CD4-positive, alpha-beta T cell treated with Interleukin-4 for 4 hours (primary cell): ENCODE measurements around the gene SIPA1L2.
"Not testable (repeated sequence)": the region's sequence is repeated elsewhere in the genome, so short reads cannot be mapped to it uniquely, and the experiment has no call there.

ENCODE experiments used
- DNase-seq: peaks from one replicate; pipeline ENCODE4 v3.0.0-alpha.2; 2020

The SIPA1L2 gene

GRCh38 chr1:232612836-232613235 is 17.1 kb downstream of the SIPA1L2 start:
- not testable (repeated sequence) for DNase-seq

DNA sequence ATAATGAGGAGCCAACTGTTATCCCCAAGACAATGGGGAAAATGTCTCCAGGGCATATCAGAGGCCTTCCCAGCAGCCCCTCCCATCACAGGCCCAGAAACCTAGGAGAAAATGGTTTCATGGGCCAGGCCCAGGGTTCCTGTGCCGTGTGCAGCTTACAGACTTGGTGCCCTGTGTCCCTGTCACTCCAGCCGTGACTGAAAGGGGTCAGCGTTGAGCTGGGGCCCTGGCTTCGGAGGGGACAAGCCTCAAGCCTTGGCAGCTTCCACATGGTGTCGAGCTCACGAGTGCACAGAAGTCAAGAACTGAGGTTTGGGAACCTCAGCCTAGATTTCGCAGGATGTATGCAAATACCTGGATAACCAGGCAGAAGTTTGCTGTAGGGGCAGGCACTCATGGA is 18.1 kb downstream of the SIPA1L2 start:
- no peak for DNase-seq

DNA sequence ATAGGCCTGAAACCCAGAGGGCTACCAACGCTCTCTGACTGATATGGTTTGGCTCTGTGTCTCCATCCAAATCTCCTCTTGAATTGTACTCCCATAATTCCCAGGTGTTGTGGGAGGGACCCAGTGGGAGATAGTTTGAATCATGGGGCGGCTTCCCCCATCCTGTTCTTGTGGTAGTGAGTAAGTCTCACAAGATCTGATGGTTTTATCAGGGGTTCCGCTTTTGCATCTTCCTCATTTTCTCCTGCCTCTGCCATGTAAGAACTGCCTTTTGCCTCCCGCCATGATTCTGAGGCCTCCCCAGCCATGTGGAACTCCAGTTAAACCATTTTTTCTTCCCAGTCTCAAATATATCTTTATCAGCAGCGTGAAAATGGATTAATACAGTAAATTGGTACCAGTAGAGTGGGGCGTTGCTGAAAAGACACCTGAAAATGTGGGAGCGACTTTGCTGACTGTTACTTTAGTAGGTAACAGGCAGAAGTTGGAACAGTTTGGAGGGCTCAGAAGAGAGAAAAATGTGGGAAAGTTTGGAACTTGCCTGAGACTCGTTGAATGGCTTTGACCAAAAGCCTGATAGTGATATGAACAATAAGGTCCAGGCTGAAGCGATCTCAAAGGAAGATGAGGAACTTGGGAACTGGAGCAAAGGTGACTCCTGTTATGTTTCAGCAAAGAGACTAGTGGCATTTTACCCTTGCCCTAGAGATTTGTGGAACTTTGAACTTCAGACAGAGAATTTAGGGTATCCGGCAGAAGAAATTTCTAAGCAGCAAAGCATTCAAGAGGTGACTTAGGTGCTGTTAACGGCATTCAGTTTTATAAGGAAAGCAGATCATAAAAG is 18.8 kb downstream of the SIPA1L2 start:
- not testable (repeated sequence) for DNase-seq

GRCh38 chr1:232610192-232610901 is 19.6 kb downstream of the SIPA1L2 start:
- no peak for DNase-seq

GRCh38 chr1:232608427-232608826 is 21.5 kb downstream of the SIPA1L2 start:
- DNase-seq: no peak

GRCh38 chr1:232602622-232603021 is 27.3 kb downstream of the SIPA1L2 start:
- no peak for DNase-seq

DNA sequence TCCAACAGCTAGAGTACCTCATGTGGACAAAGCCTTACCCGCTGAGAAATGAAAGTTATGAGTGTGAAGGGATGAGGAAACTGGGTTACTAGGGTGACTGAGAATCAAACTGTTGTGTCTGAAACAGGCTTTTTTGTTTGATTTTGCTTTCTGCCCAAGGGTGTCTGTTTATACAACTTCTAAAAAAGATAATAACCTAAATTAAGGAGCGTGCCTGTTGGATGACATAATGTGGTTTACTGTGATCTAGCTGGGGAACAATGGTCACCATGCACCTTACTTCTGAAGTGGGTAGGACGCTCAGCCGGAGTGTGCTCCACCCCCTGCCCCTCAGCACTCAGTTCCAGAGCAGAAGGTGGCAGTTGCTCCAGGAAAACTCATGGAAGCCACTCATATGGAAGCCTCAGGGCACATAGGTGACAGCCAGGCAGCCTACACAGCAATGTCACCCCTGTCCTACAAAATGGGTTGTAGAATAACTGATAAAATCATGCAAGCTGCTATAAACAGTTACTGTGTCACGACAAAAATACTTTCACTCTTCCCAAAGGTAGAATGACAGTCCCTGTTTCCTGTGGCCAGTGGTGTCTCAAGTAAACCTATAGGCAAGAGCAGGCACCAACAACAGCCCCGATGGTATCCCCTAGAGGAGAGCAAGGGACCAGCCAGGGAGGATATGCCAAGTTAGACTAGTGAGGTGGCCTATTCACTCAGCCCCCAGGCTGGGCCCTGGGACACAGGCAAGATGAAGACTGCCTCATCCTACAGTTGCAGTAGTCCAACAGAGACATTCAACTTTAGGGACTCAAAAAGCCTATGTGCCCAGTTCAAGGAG is 29.3 kb downstream of the SIPA1L2 start:
- DNase-seq: peak; percentile 41

DNA sequence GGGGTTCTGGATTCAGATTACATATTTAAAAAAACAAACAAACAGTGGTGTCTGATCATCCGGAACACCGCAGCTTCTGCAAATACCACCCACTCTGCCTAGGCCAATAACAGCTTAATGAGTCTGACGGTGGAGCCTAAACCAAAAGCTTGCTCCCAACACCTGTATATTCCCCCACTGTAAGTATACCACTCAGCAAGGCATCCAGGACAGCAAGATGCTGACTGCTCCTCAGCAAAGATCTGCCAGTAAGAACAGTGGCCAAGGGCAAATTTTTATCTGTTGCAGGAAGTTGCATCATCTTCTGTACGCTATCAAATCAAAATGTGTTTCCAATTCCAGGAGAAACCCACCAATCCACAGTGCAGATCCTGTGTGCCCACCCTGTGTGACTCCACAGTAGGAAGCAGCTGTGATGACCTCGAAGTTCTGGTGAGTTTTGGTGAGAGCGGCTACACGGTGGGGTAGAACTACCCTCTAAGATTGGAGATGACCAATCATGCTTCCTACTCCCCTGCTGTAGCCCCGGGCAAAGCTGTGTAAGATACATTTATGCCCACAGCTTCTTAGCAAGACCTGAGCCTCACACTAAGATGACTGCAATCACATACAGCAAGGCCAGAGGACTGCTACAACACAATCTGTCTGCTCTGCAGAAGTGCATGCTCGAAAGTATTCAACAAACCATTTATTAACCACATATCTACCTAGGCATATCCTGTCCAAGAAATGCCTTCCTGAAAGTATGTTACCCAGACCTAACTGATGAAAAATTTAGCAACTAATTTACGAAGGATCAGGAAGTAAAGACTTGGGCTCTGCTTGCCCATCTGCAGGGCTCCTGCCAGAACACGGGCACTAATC is 30.5 kb downstream of the SIPA1L2 start:
- no peak for DNase-seq

GRCh38 chr1:232598837-232599177 is 31.1 kb downstream of the SIPA1L2 start:
- no peak for DNase-seq

GRCh38 chr1:232598133-232598532 is 31.8 kb downstream of the SIPA1L2 start:
- no peak for DNase-seq

DNA sequence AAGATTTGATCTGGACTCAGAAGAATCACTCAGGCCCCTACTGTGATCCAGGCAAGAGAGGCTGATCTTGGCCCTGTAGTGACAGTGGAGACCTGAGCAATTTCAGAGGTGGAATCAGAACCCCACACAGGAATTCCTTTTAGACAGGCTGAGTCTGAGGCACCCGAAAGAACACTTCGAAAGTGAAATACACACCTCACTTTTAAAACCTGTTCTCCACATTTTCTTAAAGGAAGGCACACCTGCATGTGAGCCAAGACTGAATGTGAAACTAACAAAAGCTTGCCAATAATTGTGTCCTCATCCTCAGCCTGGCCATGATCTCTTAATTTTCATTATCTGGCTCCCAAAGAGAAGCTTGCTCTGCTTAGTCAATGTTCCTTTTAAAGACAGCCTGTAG is 32.2 kb downstream of the SIPA1L2 start:
- no peak for DNase-seq

DNA sequence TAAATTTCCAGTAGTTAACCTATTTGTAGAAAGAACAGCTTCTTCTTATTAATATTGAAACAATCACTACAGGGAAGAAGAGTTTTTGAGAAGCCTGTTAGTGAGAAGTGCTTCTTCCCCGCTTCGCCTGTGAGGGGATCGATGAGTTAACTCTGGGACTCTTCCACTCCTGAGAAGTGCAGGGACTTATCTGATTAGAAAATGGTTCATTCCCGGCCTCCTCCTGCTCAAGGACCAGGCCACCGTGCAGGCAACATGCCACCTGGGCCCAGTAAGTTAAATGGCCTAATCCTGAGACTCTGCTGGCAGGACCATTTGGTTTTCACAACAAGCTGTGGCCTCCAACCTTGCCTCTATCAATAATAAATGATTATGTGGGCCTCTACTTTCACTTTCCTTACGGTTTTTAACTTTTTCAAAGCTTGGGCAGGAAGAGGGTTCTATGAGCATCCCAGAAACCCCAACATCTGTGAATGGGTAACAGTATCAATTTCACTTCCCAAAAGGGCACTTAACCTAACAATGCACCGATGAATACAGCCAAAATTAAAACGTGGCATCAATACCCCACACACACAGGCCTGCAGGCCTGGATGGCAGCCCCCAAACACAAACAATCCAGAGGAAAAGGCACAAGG is 33.1 kb downstream of the SIPA1L2 start:
- DNase-seq: no peak

DNA sequence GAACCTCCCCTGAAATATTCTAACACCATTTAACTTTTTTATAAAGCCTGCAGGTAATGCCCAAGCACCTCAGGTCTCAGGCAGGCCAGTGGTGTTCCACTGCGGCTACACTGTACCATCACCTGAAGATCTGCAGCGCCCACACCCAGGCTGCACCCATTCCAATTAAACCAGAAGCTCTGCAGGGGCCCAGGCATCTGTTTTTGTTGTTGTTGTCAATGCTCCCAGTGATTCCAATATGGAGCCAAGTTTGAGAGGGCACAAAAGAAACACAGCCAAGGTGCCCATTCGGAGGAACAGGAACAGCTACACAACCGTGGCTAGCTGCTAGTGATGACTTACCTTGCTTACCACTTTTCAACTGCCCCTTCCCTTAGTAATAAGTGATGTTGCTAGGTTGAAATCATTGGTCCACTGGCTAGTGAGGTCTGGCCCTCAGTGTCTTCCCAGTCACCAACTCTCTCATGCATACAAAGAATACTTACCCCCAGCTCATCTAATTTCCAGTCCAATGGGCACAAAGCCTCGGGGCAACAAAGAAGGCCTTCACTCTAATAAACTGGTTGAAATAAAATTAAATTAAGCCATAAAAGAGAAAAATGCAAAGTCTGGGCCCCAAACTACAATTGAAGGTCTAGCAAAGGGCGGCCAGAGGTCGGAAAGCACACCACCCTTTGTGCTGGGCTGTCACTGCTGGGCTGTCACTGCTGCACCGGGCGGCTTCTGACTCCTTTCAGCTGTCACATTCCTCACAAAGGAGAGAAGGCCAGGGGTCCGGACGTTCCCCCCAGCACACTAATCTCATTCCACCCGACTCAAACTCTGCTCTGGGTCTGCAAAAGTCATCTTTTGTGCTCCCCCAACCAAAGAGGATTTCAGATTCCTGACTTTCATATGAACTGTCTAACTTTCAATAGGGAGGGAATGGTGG is 34.9 kb downstream of the SIPA1L2 start:
- no peak for DNase-seq

DNA sequence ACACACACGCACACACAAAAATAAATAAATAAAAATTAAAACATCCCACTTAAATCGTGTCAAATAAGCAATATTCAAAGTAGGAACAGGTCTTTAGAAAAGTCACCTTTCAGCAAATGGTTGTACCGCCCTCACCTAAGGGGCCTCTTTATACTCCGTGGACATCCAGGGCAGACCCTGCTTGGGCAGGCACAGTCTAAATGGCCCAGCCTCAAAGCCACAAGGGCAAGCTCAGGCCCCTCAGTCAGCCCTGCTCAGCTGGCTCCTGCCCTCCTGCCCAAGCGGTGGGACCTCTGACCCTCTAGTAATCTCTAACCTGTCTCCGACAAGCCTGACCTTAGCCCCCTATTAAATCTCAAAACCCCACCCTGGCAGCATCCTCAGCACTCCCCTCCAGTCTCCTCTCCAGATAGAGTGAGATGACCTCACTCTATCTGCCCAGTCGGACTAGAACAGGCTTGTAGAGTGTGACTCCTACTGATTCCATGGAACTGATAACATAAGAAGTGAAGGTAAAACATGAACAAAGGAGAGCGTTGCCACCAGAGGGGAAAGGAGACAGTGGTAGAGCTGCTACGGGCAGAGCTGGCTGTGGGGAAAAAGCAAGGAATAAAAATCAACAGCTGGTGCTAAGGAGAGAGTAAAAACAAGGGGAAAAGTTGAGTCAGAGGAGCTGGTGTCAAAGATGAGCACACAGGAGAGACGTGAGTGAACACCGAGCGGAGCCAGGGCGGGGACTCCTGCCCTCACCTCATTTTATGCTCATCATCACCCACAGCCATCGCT is 36.0 kb downstream of the SIPA1L2 start:
- no peak for DNase-seq

GRCh38 chr1:232591344-232591743 is 38.6 kb downstream of the SIPA1L2 start:
- no peak for DNase-seq

DNA sequence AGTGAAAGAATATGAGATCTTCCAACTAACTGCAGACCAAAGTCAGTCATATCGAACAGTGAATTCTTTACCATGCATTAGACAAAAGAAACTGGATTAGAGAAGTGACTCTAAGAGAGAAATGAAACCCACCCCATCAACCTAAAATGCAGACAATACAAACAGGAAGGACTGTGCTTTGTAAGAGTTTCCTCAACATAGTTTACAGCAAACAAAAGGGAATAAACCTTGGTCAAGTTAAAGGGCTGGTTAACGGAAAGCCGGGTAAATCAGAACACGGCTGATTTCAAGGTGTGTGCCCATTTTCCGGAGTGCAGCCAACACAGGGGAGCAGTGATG is 39.2 kb downstream of the SIPA1L2 start:
- DNase-seq: no peak

- DNase-seq: no peak
These were observed 39.9 kb downstream of the SIPA1L2 start for GRCh38 chr1:232589812-232590743.

DNA sequence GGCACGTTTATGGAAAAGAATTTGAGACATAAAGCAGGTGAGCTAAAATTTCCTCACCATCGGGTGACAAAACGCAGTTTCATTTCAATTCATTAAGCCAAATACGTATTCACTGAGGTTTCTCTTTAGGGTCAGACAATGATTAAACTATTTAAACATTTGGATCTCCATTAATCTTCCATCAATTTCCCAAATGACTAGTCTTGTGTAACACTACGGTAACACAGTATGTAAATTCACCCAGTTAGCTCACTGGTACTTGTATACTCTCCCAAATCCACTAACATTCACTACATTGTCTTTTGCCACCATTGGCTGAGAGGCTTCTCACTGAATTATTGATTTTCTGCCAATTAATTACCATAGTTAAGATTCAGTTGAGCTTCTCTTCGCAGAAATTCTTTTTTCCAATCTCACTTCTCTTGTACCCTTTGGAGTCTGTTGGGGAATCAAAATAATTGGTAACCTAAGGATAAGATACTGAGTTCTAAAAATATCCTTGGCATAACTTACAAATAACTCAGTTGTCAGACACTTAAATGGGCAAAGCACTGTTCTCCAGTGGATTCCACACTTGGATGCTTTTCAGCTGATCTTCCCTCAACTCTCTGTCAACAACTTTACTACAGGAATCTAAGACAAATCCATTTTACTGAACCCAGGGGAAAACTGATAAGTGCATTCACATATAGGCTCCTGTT is 40.7 kb downstream of the SIPA1L2 start:
- DNase-seq: no peak
